GM20431 (cell line): ENCODE data around the gene HIVEP3.

Source experiments
- in situ Hi-C: fragments of 300-500 bp; cut with MseI, MboI; formaldehyde crosslinking; loops from one replicate; pipeline ENCODE4 v1.15.0; 2020; ENCODE audit warnings: low sequenced_read_pairs; ENCODE audit not compliant: unreplicated experiment

HIVEP3 gene

GRCh38 chr1:41894808-41895483 lies 23.8 kb downstream of the HIVEP3 start:
- in situ Hi-C loops = no loop called here

DNA sequence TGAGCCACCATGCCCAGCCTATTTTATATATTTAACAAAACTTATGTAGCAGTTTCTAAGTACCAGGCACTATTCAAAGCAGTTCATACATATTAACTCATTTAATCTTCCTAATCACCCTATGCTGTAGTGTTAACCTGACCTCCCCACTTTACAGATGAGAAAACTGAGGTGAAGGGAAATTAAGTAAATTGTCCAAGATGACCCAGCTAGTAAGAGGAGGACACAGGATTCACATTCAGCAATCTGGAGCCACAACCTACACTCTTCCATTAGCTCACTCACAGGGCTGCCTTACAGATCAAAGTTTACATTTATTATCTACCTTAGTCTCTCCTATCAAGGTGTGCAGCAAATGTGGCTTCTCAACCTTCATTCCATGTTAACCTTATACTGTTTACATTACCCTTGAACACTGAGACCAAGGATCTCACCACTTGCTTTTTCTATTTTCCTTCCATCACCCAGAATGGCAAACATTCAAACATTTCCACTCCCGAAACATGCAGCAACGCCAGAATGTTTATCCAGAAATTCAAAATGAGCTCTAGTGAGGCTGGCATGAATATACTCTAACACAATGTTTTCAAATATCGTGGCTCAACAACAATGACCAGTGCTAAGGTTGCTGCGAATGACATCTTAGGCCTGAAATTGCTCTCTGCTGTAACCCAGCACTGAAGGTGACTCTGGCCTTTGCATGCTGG lies 24.5 kb downstream of the HIVEP3 start:
- in situ Hi-C loops = no loop called here

- in situ Hi-C loops = no loop called here
These were observed 26.4 kb downstream of the HIVEP3 start for GRCh38 chr1:41892301-41892781.

DNA sequence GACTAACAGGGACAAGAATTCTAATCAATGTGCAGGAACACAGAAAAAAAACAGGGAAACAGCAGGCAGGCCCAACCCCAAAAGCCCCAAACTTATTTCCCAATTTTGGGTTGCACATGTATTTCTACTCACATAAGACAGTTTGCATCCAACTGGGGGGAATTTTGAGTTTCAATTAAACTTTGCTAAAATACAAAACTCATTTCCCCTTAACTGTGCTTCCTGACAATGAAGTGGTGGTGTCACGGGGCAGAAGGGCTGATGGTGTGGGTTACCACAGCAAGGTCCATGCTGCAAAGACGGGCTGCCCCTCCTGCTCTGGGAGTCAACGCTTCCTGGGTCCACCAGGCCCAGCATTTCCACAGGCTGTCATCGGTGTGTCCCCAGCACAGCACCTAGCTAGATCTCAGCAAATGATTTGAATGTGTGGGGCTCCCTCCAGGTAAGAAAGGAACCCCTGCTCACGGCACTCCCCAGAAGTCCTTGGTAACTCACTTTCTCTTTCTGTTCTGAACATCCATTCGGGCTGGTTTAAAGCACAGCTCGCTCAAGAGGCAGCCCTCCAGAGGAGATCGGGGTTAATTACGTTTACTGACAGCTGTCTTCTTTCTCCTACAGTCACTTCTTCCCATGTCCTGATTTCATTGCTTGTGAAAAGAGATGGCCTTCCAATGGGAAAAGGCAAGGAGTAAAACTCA lies 27.4 kb downstream of the HIVEP3 start:
- in situ Hi-C loops = no loop called here

DNA sequence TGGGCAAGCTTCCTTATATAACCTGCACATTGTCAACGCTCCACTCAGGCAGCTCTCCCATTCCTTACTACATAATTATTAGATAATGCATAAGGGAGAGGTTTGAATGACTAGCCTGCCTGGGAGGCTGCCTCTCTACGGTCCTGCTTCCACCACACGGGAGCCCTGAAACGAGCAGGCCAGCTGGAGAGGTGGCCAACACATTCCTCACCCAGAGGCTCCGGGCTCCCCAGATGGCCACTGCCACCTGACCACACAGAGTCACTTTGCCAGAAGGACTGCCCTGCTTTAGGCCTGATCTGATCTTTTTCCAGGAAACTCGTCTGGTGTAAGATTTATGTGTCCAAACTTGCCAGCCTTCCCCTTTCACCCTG lies 27.9 kb downstream of the HIVEP3 start:
- in situ Hi-C loops = no loop called here

DNA sequence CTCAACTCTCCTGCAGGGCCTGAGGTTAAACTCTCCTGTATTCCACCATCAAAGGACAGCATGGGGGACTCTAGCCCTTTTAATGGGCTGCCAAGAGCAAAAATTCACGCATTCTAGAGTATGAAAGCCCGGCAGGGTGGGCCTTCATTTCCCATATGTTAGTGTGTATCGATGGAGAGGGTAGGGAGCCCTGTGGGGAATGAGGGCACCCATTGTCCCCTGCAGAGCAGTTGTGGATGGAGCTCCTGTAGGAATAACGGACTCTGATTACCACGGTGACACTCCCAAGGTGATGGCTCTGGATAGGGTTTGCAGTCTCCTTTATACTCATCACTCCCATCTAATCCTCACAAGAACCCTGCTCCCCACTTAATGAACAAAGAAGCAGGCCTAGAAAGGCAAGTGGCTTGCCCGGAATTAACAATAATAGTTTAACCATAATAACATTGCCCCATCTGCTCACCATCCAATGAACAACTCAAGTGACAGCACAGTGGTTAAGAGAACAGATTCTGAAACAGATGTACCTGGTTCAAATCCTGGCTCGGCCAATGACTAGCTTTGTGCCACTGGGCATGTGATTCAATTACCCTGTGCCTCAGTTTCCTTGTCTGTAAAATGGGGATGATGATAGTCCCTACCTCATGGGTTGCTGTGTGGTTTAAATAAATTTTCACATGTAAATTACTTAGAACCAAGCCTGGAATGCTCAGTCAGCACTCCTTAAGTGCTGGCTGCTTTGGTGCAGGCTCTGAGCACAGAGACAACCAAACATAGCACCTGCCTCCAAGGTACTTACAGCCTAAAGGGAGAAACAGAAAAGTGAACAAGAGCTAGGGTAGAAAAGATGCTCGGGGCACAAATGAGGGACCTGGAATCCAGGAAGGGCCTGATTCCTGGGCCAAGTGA lies 29.0 kb downstream of the HIVEP3 start:
- in situ Hi-C loops = no loop called here

GRCh38 chr1:41888756-41889155 lies 30.0 kb downstream of the HIVEP3 start:
- in situ Hi-C loops = no loop called here

DNA sequence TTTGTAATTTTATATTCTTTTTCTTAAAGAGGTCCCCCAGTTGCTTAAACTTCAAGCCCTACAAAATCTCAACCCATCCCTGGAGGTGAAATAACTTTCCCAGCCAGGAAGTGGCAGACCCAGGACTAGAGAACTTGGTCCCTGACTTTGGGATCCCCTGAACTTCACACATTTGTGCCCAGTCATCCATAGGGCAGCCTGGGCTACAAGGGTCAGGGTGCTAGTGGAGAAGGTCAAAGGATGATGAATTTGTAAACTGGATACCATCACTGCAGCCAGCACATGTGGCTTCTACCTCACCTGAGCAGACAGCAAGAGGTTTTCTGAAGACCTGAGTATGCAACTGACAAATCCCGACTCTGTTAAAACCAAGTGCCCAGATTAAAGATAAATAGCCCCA lies 31.4 kb downstream of the HIVEP3 start:
- in situ Hi-C loops = no loop called here

- in situ Hi-C loops = no loop called here
These were observed 34.2 kb downstream of the HIVEP3 start for GRCh38 chr1:41884256-41885230.

GRCh38 chr1:41883507-41883906 lies 35.2 kb downstream of the HIVEP3 start:
- in situ Hi-C loops = no loop called here

DNA sequence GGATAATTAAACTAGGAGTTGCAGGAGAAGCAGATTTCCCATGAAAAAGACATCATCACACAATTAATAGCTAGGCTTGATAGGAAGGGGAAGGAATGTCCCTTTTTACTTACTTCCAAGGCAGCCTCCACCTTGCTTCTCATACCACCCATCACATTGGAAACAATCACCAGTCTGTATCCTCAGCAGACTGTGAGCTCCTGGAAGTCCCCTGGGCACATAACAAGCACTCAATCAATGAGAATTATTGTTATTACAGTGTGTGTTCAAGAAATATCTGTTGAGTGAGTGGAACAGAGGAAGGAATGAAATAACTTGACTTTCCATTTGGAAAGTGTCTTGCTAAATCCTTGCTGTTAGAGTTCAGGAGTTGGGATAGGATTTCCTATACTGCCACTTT lies 36.2 kb downstream of the HIVEP3 start:
- in situ Hi-C loops = no loop called here

DNA sequence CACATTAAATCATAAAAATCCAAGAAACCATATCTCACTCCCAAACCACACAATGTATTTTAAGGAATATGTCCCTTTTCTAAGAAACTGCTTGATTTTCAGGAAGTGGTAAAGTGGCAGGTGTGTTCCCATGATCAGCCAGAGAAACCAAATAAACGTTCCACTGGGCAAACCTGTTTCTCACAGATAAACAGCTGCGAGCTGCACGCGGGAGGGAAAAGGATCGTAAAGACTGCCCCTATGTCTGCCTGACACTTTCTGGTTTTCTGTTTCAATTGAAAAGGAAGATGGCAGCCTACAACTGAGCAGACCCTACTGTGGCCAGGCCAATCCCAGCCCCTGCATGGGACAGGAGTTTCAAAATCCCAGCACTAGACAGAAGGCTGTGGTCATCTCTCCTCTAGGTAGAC lies 36.6 kb downstream of the HIVEP3 start:
- in situ Hi-C loops = no loop called here

GRCh38 chr1:41880950-41881885 lies 37.5 kb downstream of the HIVEP3 start:
- in situ Hi-C loops = no loop called here

- in situ Hi-C loops = no loop called here
These were observed 38.5 kb downstream of the HIVEP3 start for GRCh38 chr1:41880261-41880660.

DNA sequence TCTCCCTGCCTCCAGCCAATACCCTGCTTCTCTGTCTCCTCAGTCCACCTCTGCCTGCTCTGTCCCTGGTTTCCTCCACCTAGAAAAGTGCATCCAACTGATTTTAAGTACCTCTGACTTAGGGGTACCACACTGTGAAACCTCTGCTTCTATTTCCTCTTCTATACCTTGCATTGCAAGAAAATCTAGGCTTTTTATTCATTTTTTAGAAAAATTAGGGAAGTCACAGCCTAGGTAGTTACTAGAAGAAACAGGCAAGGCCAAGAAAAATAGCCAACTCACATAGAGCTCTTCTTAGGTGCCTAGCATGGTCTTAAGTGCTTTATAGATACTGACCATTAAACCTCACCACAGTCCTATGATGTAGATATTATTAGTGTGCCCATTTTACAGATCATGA lies 39.1 kb downstream of the HIVEP3 start:
- in situ Hi-C loops = no loop called here

DNA sequence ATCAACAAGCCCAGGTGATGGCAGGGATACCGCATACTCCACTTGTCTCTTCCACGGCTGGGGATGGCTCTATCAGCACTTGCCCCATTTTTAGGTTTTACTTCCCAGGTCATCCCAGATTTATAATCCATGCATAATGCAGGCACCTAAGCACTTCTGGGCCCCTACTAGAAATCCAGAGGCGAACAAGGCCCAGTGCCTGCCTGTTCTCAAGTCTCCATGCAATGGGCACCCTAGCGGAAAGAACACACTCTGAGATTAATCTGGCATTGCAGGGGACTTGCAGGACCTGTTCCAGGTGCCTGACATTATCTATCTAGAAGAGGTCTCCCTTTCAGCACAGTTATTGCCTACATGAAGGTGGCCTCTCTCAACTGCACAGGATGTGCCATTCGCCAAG lies 39.8 kb downstream of the HIVEP3 start:
- in situ Hi-C loops = no loop called here

- in situ Hi-C loops = no loop called here
These were observed 40.2 kb downstream of the HIVEP3 start for GRCh38 chr1:41878495-41878894.
